Endothelial cell of umbilical vein (primary cell): ENCODE results near the gene STK39.

Experiments used
- MAX ChIP-seq: IDR thresholded peaks from 2 replicates; pipeline ENCODE4 v1.6.1; 2011; ENCODE audit not compliant: insufficient read depth, insufficient read length
- POLR2A ChIP-seq: IDR thresholded peaks from 2 replicates; pipeline ENCODE4 v1.6.1; 2012; ENCODE audit warnings: low read depth, mild to moderate bottlenecking, control low read depth, low read length
- TF ChIP-seq, protein P1 (sequence below), 2 donors: IDR thresholded peaks; 1 replicate in 1 of 2; 2 replicates in 1 of 2; pipeline ENCODE4 v1.5.1; 2011; ENCODE audit warnings: low read length in 2 of 2, mild to moderate bottlenecking in 2 of 2, moderate library complexity in 2 of 2, control low read depth in 1 of 2, inconsistent platforms in 1 of 2, low read depth in 1 of 2; ENCODE audit not compliant: insufficient read depth in 1 of 2; ENCODE audit errors: extremely low read depth in 1 of 2

GRCh38 chr2:167905668-167906067 is 341.7 kb downstream of the STK39 start:
- TF ChIP-seq, protein P1, sequence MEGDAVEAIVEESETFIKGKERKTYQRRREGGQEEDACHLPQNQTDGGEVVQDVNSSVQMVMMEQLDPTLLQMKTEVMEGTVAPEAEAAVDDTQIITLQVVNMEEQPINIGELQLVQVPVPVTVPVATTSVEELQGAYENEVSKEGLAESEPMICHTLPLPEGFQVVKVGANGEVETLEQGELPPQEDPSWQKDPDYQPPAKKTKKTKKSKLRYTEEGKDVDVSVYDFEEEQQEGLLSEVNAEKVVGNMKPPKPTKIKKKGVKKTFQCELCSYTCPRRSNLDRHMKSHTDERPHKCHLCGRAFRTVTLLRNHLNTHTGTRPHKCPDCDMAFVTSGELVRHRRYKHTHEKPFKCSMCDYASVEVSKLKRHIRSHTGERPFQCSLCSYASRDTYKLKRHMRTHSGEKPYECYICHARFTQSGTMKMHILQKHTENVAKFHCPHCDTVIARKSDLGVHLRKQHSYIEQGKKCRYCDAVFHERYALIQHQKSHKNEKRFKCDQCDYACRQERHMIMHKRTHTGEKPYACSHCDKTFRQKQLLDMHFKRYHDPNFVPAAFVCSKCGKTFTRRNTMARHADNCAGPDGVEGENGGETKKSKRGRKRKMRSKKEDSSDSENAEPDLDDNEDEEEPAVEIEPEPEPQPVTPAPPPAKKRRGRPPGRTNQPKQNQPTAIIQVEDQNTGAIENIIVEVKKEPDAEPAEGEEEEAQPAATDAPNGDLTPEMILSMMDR (IDR thresholded peaks at IDR 0.05; ENCODE audit: extremely low read depth in 1 of 2, insufficient read depth in 1 of 2, low read depth in 1 of 2, low read length in 2 of 2) = no peak
- TF ChIP-seq MAX (no peak), POLR2A (no peak)
